K562 (cell line): ENCODE results near the gene NDUFAF8. TPM values are rescaled to one million over a fixed set of nuclear protein-coding genes. Genes with fewer than 3 reads are reported as not detected.

Source experiments
- CHD1 ChIP-seq: fragments of 200-600 bp; sonication (generic); IDR thresholded peaks from one replicate; pipeline ENCODE4 v1.6.1; 2012; ENCODE audit warnings: mild to moderate bottlenecking, moderate library complexity, low read length, inconsistent platforms
- FIP1L1 ChIP-seq: fragments of 200-400 bp; formaldehyde crosslinking; IDR thresholded peaks from 2 replicates; pipeline ENCODE4 v1.6.1; 2018; ENCODE audit warnings: mild to moderate bottlenecking, low read depth, low read length; ENCODE audit not compliant: poor library complexity, severe bottlenecking
- IFI16 ChIP-seq: fragments of 250-450 bp; sonication (Bioruptor Pico); IDR thresholded peaks from 2 replicates; pipeline ENCODE4 v2.1.2; 2022; ENCODE audit warnings: mild to moderate bottlenecking, inconsistent platforms
- KAT2B ChIP-seq: IDR thresholded peaks from one replicate; pipeline ENCODE4 v1.6.1; 2012; ENCODE audit warnings: low read depth, mild to moderate bottlenecking, control low read depth, inconsistent platforms, low read length, moderate library complexity
- MAZ ChIP-seq, 2 experiments: fragments of 450-650 bp in 1 of 2; sonication (generic) in 1 of 2; formaldehyde crosslinking; IDR thresholded peaks in 1 of 2; conservative IDR thresholded peaks in 1 of 2; 2 replicates each; pipeline versions ENCODE4 v1.4.0 to v1.5.0; 2020; ENCODE audit warnings: mild to moderate bottlenecking in 1 of 2, missing genetic modification reagents in 1 of 2
- NFIC ChIP-seq: fragments of 450-650 bp; IDR thresholded peaks from 2 replicates; pipeline ENCODE4 v1.6.1; 2017; ENCODE audit warnings: mild to moderate bottlenecking, inconsistent platforms
- PATZ1 ChIP-seq: fragments of 250-450 bp; sonication (Bioruptor Pico); IDR thresholded peaks from 2 replicates; pipeline ENCODE4 v1.5.0; 2020; ENCODE audit warnings: mild to moderate bottlenecking, borderline replicate concordance
- PHF20 ChIP-seq: fragments of 450-650 bp; IDR thresholded peaks from 2 replicates; pipeline ENCODE4 v1.6.1; 2018; ENCODE audit not compliant: partially characterized antibody
- RERE ChIP-seq: sonication (generic); formaldehyde crosslinking; IDR thresholded peaks from 2 replicates; pipeline ENCODE4 v1.8.0; 2023; ENCODE audit warnings: missing genetic modification reagents, mild to moderate bottlenecking, borderline replicate concordance
- TFAP4 ChIP-seq: sonication (generic); formaldehyde crosslinking; IDR thresholded peaks from 2 replicates; pipeline ENCODE4 v1.8.0; 2022; ENCODE audit warnings: missing genetic modification reagents, mild to moderate bottlenecking, moderate library complexity, borderline replicate concordance
- TGIF2 ChIP-seq: sonication (generic); formaldehyde crosslinking; IDR thresholded peaks from 2 replicates; pipeline ENCODE4 v1.8.1; 2022; ENCODE audit warnings: mild to moderate bottlenecking, missing genetic modification reagents, moderate library complexity
- ZC3H4 ChIP-seq: sonication (generic); formaldehyde crosslinking; IDR thresholded peaks from 2 replicates; pipeline ENCODE4 v1.9.0; 2021; ENCODE audit warnings: missing genetic modification reagents, borderline replicate concordance
- ZNF121 ChIP-seq: sonication (generic); formaldehyde crosslinking; conservative IDR thresholded peaks from 2 replicates; pipeline ENCODE4 v1.8.0; 2022; ENCODE audit warnings: missing genetic modification reagents
- ZNF143 ChIP-seq: sonication (generic); formaldehyde crosslinking; IDR thresholded peaks from 2 replicates; pipeline ENCODE4 v1.9.0; 2022; ENCODE audit warnings: mild to moderate bottlenecking, missing genetic modification reagents
- polyA plus RNA-seq, 8 experiments: library from polyadenylated mRNA; depleted of rRNA in 4 of 8; stranded (reverse) in 5 of 8; unstranded in 3 of 8; fragments of >200 nt; fragmentation: Nextera tagmentation in 2 of 8; fragmentation: Illumina TruSeq in 1 of 8; extraction: Ambion mirVana in 2 of 8; extraction: Trizol in 1 of 8; gene quantifications; 2 replicates each; pipeline versions ENCODE4 v1.2.1 to v1.2.3, GENCODE V29; 2011 to 2014; ENCODE audit warnings: inconsistent platforms in 1 of 8, missing spikeins in 1 of 8
- total RNA-seq, 7 experiments: library from RNA; depleted of rRNA in 6 of 7; stranded (reverse); fragments of >200 nt in 6 of 7; fragmentation: Illumina TruSeq in 2 of 7; extraction: Trizol in 2 of 7; gene quantifications; 2 replicates each; pipeline versions ENCODE4 v1.2.1 to v1.2.3, GENCODE V29; 2011 to 2021; ENCODE audit warnings: low replicate concordance in 1 of 7
- TF ChIP-seq, protein P1 (sequence below): sonication (generic); formaldehyde crosslinking; IDR thresholded peaks from 2 replicates; pipeline ENCODE4 v1.8.0; 2022; ENCODE audit warnings: mild to moderate bottlenecking, missing genetic modification reagents

Gene NDUFAF8
- total and polyA plus RNA-seq, 9 of the 15 experiments (the other 6 are each of a cell fraction or from before 2014, with no cell fraction given) = 13.5 to 144 (median 90.0) TPM

DNA sequence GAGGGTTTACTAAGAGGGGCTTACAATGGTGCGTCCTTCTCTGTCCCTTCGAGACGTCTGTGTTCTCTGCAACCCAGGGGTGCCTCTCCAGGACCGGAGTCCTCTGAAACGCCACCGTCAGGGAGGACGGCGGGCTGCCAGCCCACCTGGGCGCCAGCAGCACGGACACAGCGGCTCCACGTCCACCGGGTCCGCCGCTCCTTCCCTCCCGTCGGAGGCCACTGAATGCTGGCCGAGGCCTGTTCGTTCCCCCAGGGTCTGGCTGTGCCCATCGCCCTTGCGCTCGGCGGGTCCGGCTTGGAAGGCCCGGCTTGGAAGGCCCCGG lies 666 bp upstream of the NDUFAF8 start (continued):
- TF ChIP-seq RERE (CRISPR knock-in tag) (0 out of 2 replicates have a peak, but pooled peaks have one; percentile 85), TGIF2 (no peak), ZNF143 (0 out of 2 replicates have a peak, but pooled peaks have one; percentile 21), IFI16 (CRISPR knock-in tag) (no peak), TFAP4 (0 out of 2 replicates have a peak, but pooled peaks have one; percentile 13), FIP1L1 (peak; percentile 40), ZNF121 (CRISPR knock-in tag) (no peak), ZC3H4 (CRISPR knock-in tag) (0 out of 2 replicates have a peak, but pooled peaks have one; percentile 35), PATZ1 (CRISPR knock-in tag) (no peak), PHF20 (no peak), CHD1 (peak; percentile 68), KAT2B (no peak), MAZ (CRISPR knock-in tag; conservative IDR thresholded peaks at IDR 0.05 in 1 of 2, IDR thresholded peaks at IDR 0.05 in 1 of 2) (0 out of 4 replicates have a peak, but pooled peaks of 1 of the 2 experiments have one; percentile 6), NFIC (0 out of 2 replicates have a peak, but pooled peaks have one; percentile 10)
- TF ChIP-seq, protein P1, sequence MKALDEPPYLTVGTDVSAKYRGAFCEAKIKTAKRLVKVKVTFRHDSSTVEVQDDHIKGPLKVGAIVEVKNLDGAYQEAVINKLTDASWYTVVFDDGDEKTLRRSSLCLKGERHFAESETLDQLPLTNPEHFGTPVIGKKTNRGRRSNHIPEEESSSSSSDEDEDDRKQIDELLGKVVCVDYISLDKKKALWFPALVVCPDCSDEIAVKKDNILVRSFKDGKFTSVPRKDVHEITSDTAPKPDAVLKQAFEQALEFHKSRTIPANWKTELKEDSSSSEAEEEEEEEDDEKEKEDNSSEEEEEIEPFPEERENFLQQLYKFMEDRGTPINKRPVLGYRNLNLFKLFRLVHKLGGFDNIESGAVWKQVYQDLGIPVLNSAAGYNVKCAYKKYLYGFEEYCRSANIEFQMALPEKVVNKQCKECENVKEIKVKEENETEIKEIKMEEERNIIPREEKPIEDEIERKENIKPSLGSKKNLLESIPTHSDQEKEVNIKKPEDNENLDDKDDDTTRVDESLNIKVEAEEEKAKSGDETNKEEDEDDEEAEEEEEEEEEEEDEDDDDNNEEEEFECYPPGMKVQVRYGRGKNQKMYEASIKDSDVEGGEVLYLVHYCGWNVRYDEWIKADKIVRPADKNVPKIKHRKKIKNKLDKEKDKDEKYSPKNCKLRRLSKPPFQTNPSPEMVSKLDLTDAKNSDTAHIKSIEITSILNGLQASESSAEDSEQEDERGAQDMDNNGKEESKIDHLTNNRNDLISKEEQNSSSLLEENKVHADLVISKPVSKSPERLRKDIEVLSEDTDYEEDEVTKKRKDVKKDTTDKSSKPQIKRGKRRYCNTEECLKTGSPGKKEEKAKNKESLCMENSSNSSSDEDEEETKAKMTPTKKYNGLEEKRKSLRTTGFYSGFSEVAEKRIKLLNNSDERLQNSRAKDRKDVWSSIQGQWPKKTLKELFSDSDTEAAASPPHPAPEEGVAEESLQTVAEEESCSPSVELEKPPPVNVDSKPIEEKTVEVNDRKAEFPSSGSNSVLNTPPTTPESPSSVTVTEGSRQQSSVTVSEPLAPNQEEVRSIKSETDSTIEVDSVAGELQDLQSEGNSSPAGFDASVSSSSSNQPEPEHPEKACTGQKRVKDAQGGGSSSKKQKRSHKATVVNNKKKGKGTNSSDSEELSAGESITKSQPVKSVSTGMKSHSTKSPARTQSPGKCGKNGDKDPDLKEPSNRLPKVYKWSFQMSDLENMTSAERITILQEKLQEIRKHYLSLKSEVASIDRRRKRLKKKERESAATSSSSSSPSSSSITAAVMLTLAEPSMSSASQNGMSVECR (CRISPR knock-in tag) = peak; percentile 71
